Spleen (tissue), 11 donors: Measurements from ENCODE around the gene SORCS2. TPM values are rescaled to one million over a fixed set of nuclear protein-coding genes. Genes with fewer than 3 reads are reported as not detected.

Source experiments
- DNase-seq: peaks from one replicate; pipeline ENCODE4 v3.0.0-alpha.2; 2020
- H3K27ac ChIP-seq, 8 donors: fragments of 200-600 bp; sonication (generic) in 7 of 8; 1 replicate in 4 of 8; 2 replicates in 4 of 8; pipeline versions ENCODE4 v1.5.0 to v1.8.0; 2016 to 2021; ENCODE audit warnings: inconsistent platforms in 4 of 8, mild to moderate bottlenecking in 4 of 8, moderate library complexity in 1 of 8
- H3K27me3 ChIP-seq, 7 donors: fragments of 200-600 bp; sonication (generic) in 6 of 7; replicated peaks in 1 of 7; 1 replicate in 4 of 7; 2 replicates in 3 of 7; pipeline versions ENCODE4 v1.5.0 to v1.8.0; 2016 to 2021; ENCODE audit warnings: inconsistent platforms in 3 of 7, mild to moderate bottlenecking in 1 of 7
- H3K36me3 ChIP-seq, 6 donors: fragments of 200-600 bp; sonication (generic) in 5 of 6; 1 replicate in 4 of 6; 2 replicates in 2 of 6; pipeline versions ENCODE4 v1.5.0 to v1.8.0; 2016 to 2021; ENCODE audit warnings: inconsistent platforms in 2 of 6
- H3K4me1 ChIP-seq, 6 donors: fragments of 200-600 bp; sonication (generic) in 5 of 6; 1 replicate in 3 of 6; 2 replicates in 3 of 6; pipeline versions ENCODE4 v1.5.0 to v1.8.0; 2016 to 2021; ENCODE audit warnings: inconsistent platforms in 3 of 6
- H3K4me3 ChIP-seq, 8 donors: fragments of 200-600 bp; sonication (generic) in 7 of 8; 1 replicate in 4 of 8; 2 replicates in 4 of 8; pipeline versions ENCODE4 v1.5.0 to v1.8.0; 2016 to 2021; ENCODE audit warnings: inconsistent platforms in 4 of 8, mild to moderate bottlenecking in 4 of 8, moderate library complexity in 2 of 8
- H3K9me3 ChIP-seq, 8 donors: fragments of 200-600 bp; sonication (generic) in 7 of 8; 1 replicate in 4 of 8; 2 replicates in 4 of 8; pipeline versions ENCODE4 v1.5.0 to v1.8.0; 2016 to 2021; ENCODE audit warnings: inconsistent platforms in 4 of 8
- POLR2A ChIP-seq, 3 donors: fragments of 450-650 bp; IDR thresholded peaks; one replicate each; pipeline ENCODE4 v1.5.1; 2017; ENCODE audit warnings: antibody characterized with exemption in 3 of 3, mild to moderate bottlenecking in 1 of 3
- POLR2AphosphoS5 ChIP-seq, 3 donors: sonication (generic); formaldehyde crosslinking; IDR thresholded peaks; one replicate each; pipeline ENCODE4 v1.5.1; 2017; ENCODE audit warnings: antibody characterized with exemption in 3 of 3
- WGBS, 5 donors: extraction: QIAGEN DNeasy Blood & Tissue Kit in 3 of 5; methylation state at CpG; one replicate each; pipeline versions ENCODE4 v1.1.5 to v1.1.7; 2013 to 2018; 5-methylcytosine and 5-hydroxymethylcytosine counted together
- intact Hi-C: fragments of 100-400 bp; cut with DNase I; formaldehyde crosslinking; loops from one replicate; pipeline ENCODE4 v1.15.0; 2023; ENCODE audit warnings: low total_unique reads
- polyA plus RNA-seq, 3 donors: library from polyadenylated mRNA; stranded (reverse); fragments of 200-250 nt; gene quantifications; one replicate each; pipeline ENCODE4 v1.2.1, GENCODE V29; 2013
- total RNA-seq, 7 donors: library from RNA; depleted of rRNA in 3 of 7; stranded (reverse); fragments of >200 nt in 3 of 7; fragmentation: NEBNext Ultra II Directional in 4 of 7; extraction: Animal tissue kit (Norgen Biotek cat#: 25700) in 4 of 7; gene quantifications; one replicate each; pipeline versions ENCODE4 v1.1.0 to v1.2.1, GENCODE V29; 2016 to 2021
- TF ChIP-seq, protein P1 (sequence below), 11 experiments: fragments of 200-600 bp in 7 of 11; fragments of 450-650 bp in 4 of 11; sonication (generic) in 4 of 11; IDR thresholded peaks in 8 of 11; conservative IDR thresholded peaks in 3 of 11; 1 replicate in 7 of 11; 2 replicates in 4 of 11; pipeline versions ENCODE4 v1.4.0 to v1.8.0; 2016 to 2021; ENCODE audit warnings: antibody characterized with exemption in 11 of 11, inconsistent platforms in 4 of 11, mild to moderate bottlenecking in 1 of 11
- donor health status: healthy with polysubstance abuse.
- donor health status: DM: no; HTN: no; CAD: no; lungs with moderate emphysema.
- donor health status: DM: no; HTN: no; CAD: no.
- donor health status: Bipolar disorder and iron deficiency.
- donor health status: healthy.
- donor health status: DM: no; HTN: no; CAD: no.
- donor health status: DM: yes; HTN: yes; CAD: no.

The SORCS2 gene
- total and polyA plus RNA-seq, 10 donors: 0.33 to 1.6 (median 0.60) TPM

DNA sequence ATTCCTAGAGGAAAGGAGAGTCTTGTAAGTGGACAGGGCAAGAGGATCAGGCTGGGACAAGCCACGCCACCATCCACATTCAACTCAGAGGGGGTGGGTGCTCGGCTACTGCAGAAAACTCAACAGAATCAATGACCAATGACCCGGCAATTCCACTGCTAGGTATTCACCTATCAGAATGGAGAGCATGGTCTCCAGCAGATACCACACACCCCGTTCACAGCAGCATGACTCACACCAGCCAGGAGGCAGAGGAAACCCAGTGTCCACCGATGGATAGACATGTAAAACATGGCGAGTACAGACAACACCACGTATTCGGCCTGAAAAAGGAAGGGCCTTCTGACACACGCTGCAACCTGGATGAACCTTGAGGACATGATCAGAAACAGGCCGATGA lies 571.5 kb downstream of the SORCS2 start:
- H3K9me3 ChIP-seq: no peaks in the 10 kb centered on the region
- H3K27ac ChIP-seq: no peak overlapping the region
- intact Hi-C loops: no loop called here
- H3K4me3 ChIP-seq: no peak overlapping the region
- peaks cover 0 to 67% (median 15%) of the 10 kb centered on the region in 6 donors for H3K36me3 ChIP-seq
- TF ChIP-seq POLR2AphosphoS5 (IDR thresholded peaks at IDR 0.05) (no peak), POLR2A (IDR thresholded peaks at IDR 0.05) (no peak)
- TF ChIP-seq, protein P1, sequence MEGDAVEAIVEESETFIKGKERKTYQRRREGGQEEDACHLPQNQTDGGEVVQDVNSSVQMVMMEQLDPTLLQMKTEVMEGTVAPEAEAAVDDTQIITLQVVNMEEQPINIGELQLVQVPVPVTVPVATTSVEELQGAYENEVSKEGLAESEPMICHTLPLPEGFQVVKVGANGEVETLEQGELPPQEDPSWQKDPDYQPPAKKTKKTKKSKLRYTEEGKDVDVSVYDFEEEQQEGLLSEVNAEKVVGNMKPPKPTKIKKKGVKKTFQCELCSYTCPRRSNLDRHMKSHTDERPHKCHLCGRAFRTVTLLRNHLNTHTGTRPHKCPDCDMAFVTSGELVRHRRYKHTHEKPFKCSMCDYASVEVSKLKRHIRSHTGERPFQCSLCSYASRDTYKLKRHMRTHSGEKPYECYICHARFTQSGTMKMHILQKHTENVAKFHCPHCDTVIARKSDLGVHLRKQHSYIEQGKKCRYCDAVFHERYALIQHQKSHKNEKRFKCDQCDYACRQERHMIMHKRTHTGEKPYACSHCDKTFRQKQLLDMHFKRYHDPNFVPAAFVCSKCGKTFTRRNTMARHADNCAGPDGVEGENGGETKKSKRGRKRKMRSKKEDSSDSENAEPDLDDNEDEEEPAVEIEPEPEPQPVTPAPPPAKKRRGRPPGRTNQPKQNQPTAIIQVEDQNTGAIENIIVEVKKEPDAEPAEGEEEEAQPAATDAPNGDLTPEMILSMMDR (IDR thresholded peaks at IDR 0.05 in 8 of 11, conservative IDR thresholded peaks at IDR 0.05 in 3 of 11): no peak
- peaks cover 0 to 22% (median 8%) of the 10 kb centered on the region in 6 donors for H3K4me1 ChIP-seq
- 80 to 94% (median 86%) methylated on average over 10 of the region's 10 CpGs for WGBS, 5 donors
- no peaks in the 10 kb centered on the region for H3K27me3 ChIP-seq
- peak; percentile 38 for DNase-seq

DNA sequence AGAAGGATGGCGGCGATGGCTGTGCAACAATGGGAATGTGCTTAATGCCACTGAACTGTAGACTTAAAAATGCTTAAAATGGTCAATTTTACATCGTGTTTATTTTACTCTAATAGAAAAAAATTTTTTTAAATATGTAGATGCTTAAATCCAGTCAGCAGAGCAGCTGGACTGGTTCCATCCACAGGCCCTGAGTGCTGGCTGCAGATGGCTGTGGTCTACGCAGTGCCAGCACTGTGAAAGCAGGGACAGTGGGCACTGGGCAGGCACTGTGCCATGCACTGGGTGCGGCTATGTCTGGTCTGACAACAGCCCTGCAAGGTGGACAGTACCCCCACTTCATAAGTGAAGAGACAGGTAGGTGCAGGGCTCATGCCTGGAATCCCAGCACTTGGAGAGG lies 572.1 kb downstream of the SORCS2 start:
- no peak for TF ChIP-seq POLR2AphosphoS5 (IDR thresholded peaks at IDR 0.05)
- Histone ChIP-seq H3K9me3 (no peaks in the 10 kb centered on the region), H3K27ac (no peak overlapping the region), H3K36me3 (peaks cover 0 to 74% (median 22%) of the 10 kb centered on the region in 6 donors), H3K27me3 (no peaks in the 10 kb centered on the region), H3K4me3 (no peak overlapping the region), H3K4me1 (peaks cover 0 to 16% (median 2%) of the 10 kb centered on the region in 6 donors)
- WGBS, 5 donors: 88 to 93% (median 91%) methylated on average over 5 of the region's 5 CpGs
- peak; percentile 54 for DNase-seq
- intact Hi-C loops: no loop called here

DNA sequence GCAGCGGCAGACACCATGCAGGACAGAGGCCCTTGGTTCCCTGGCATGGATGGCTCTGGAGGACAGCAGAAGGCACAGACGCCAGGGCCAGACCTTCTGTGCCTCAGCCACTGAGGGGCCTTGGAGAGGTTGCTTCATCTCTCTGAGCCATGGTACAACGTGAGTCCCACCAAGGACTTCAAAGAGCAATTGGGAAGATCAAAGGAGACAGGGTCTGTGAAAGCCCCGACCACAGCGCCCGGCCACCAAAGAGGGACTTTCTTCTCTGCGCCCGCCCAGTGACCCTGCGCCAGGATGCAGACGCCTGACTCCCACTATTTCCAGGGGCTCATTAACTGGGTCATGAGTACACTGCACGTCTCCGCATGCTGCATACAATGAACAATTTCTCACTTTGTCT lies 573.3 kb downstream of the SORCS2 start:
- no peak for TF ChIP-seq POLR2AphosphoS5 (IDR thresholded peaks at IDR 0.05)
- TF ChIP-seq, protein P1 (IDR thresholded peaks at IDR 0.05 in 8 of 11, conservative IDR thresholded peaks at IDR 0.05 in 3 of 11): no peak
- TF ChIP-seq POLR2A (IDR thresholded peaks at IDR 0.05): no peak
- Histone ChIP-seq H3K36me3 (peaks cover 0 to 85% (median 29%) of the 10 kb centered on the region in 6 donors), H3K9me3 (no peaks in the 10 kb centered on the region), H3K4me1 (peaks cover 0 to 11% (median 0%) of the 10 kb centered on the region in 6 donors), H3K4me3 (no peak overlapping the region), H3K27ac (no peak overlapping the region), H3K27me3 (no peaks in the 10 kb centered on the region)
- intact Hi-C loops: no loop called here
- WGBS, 5 donors: 78 to 95% (median 86%) methylated on average over 6 to 12 of the region's 12 CpGs
- peak; percentile 45 for DNase-seq

DNA sequence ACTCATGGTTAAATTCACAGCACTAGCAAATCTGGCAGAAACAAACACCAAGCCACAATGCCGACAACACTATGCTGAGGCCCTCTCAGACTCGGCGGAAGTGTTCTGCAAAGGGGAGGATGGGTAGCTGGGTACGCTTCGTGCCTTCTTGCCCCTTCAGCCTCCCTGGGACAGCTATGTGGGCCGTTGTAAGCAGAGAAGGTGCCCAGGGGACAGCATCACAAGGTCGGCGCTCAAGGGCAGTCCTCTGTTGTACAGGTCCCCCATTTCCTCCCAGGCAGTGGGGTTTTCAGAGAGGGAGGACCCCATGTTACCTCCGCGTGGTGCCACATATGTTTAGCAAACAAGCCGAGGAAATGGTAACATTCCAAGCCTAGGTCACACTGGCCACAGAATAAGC lies 573.7 kb downstream of the SORCS2 start:
- no peaks in the 10 kb centered on the region for H3K27me3 ChIP-seq
- H3K9me3 ChIP-seq: no peaks in the 10 kb centered on the region
- H3K4me1 ChIP-seq: peaks cover 0 to 15% (median 0%) of the 10 kb centered on the region in 6 donors
- DNase-seq: peak; percentile 54
- no peak overlapping the region for H3K27ac ChIP-seq
- H3K36me3 ChIP-seq: peaks cover 0 to 85% (median 29%) of the 10 kb centered on the region in 6 donors
- no peak for TF ChIP-seq POLR2AphosphoS5 (IDR thresholded peaks at IDR 0.05)
- H3K4me3 ChIP-seq: no peak overlapping the region
- intact Hi-C loops: no loop called here
- 85 to 90% (median 88%) methylated on average over 11 of the region's 11 CpGs for WGBS, 5 donors

DNA sequence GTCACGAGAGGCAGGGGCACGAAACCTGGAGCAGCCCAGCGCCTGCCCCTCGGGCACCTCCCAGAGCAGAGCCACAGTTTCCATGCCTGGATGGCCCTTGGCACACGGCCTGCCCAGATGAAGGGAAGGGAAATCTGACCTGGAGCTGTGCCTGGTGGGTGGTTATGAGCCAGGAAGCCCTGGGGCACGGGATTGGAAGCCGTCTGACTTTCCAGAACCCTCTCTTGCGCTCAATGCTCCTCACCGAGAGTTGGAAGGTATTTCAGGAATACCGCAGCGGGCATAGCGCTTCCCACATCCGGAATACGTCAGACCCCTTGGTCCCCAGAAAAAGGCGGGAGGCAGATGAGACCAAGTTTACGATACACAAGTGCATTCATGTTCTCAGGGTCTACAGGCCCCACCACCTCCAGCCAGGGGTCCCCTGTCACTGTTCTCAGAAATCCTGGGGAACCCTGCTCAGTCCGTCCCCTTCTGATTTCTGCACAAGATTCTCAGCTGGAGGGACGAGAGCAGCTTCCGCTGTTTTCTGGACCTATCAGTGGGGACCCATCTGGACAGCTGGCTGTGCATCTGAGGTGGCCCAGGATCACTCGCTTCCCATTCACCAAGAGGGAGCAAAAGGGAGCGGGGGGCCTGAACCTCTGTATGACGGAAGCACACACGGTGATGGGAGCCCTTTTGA lies 574.5 kb downstream of the SORCS2 start:
- Histone ChIP-seq H3K4me1 (peaks cover 0 to 17% (median 0%) of the 10 kb centered on the region in 6 donors), H3K36me3 (peaks cover 0 to 91% (median 30%) of the 10 kb centered on the region in 6 donors), H3K27me3 (no peaks in the 10 kb centered on the region), H3K9me3 (no peaks in the 10 kb centered on the region), H3K27ac (no peak overlapping the region), H3K4me3 (no peak overlapping the region)
- intact Hi-C loops: no loop called here
- WGBS, 5 donors: 83 to 92% (median 89%) methylated on average over 18 to 23 of the region's 23 CpGs
- no peak for TF ChIP-seq POLR2AphosphoS5 (IDR thresholded peaks at IDR 0.05)
- no peak for TF ChIP-seq POLR2A (IDR thresholded peaks at IDR 0.05)
- TF ChIP-seq, protein P1 (IDR thresholded peaks at IDR 0.05 in 8 of 11, conservative IDR thresholded peaks at IDR 0.05 in 3 of 11): no peak
- peak; percentile 47 for DNase-seq
